Stomach (tissue), 9 donors: ENCODE measurements around the gene HK1. TPM values are rescaled to one million over a fixed set of nuclear protein-coding genes. Genes with fewer than 3 reads are reported as not detected.
"Not testable (repeated sequence)": the region's sequence is repeated elsewhere in the genome, so short reads cannot be mapped to it uniquely, and the experiment has no call there.

Experiments
- DNase-seq, 2 donors: peaks; one replicate each; pipeline versions ENCODE4 v3.0.0 to v3.0.0-alpha.2; 2013 to 2019
- H3K27ac ChIP-seq, 5 donors: fragments of 200-600 bp in 4 of 5; sonication (generic) in 4 of 5; one replicate each; pipeline ENCODE4 v1.5.1; 2013 to 2019; ENCODE audit warnings: mild to moderate bottlenecking in 1 of 5, moderate library complexity in 1 of 5
- H3K27me3 ChIP-seq, 3 donors: fragments of 200-600 bp; sonication (generic); one replicate each; pipeline ENCODE4 v1.5.1; 2017 to 2019; ENCODE audit warnings: mixed run types in 1 of 3
- H3K36me3 ChIP-seq, 4 donors: fragments of 200-600 bp; sonication (generic); 1 replicate in 3 of 4; 2 replicates in 1 of 4; pipeline ENCODE4 v1.5.1; 2016 to 2019
- H3K4me1 ChIP-seq, 4 donors: fragments of 200-600 bp; sonication (generic); one replicate each; pipeline ENCODE4 v1.5.1; 2016 to 2019
- H3K4me3 ChIP-seq, 4 donors: fragments of 200-600 bp; sonication (generic) in 3 of 4; one replicate each; pipeline ENCODE4 v1.5.1; 2016 to 2019; ENCODE audit warnings: mild to moderate bottlenecking in 1 of 4
- H3K9me3 ChIP-seq, 4 donors: fragments of 200-600 bp; sonication (generic); one replicate each; pipeline ENCODE4 v1.5.1; 2016 to 2019
- EP300 ChIP-seq: sonication (generic); formaldehyde crosslinking; IDR thresholded peaks from one replicate; pipeline ENCODE4 v1.6.1; 2017; ENCODE audit warnings: antibody characterized with exemption
- POLR2A ChIP-seq, 4 donors: fragments of 450-650 bp; IDR thresholded peaks; one replicate each; pipeline ENCODE4 v1.6.1; 2016; ENCODE audit warnings: antibody characterized with exemption in 4 of 4, control low read depth in 2 of 4, mild to moderate bottlenecking in 1 of 4, moderate library complexity in 1 of 4
- POLR2AphosphoS5 ChIP-seq, 3 donors: sonication (generic); formaldehyde crosslinking; IDR thresholded peaks; one replicate each; pipeline ENCODE4 v1.6.1; 2016; ENCODE audit warnings: antibody characterized with exemption in 3 of 3
- WGBS, 5 donors: extraction: QIAGEN DNeasy Blood & Tissue Kit in 3 of 5; methylation state at CpG; one replicate each; pipeline versions ENCODE4 v1.1.5 to v1.1.7; 2013 to 2018; 5-methylcytosine and 5-hydroxymethylcytosine counted together
- intact Hi-C: fragments of 100-400 bp; cut with DNase I; formaldehyde crosslinking; loops from one replicate; pipeline ENCODE4 v1.15.1; 2023; ENCODE audit warnings: low total_unique reads
- polyA plus RNA-seq, 3 donors: library from polyadenylated mRNA; stranded (reverse); fragments of 200-250 nt; gene quantifications; one replicate each; pipeline ENCODE4 v1.2.3, GENCODE V29; 2013
- total RNA-seq, 5 donors: library from RNA; depleted of rRNA; stranded (reverse); fragments of >200 nt; gene quantifications; one replicate each; pipeline versions ENCODE4 v1.1.0 to v1.2.3, GENCODE V29; 2014 to 2016
- TF ChIP-seq, protein P1 (sequence below), 7 experiments: fragments of 450-650 bp in 4 of 7; fragments of 200-600 bp in 3 of 7; sonication (generic) in 3 of 7; IDR thresholded peaks; one replicate each; pipeline ENCODE4 v1.5.1; 2016 to 2019; ENCODE audit warnings: antibody characterized with exemption in 7 of 7, control low read depth in 2 of 7, mild to moderate bottlenecking in 1 of 7
- donor health status: healthy with polysubstance abuse.
- donor health status: Bipolar disorder and iron deficiency.
- donor health status: healthy.

Gene HK1
- total and polyA plus RNA-seq, 8 donors, result 32.7 to 60.9 (median 50.8) TPM

GRCh38 chr10:69332278-69333010 lies 54.1 kb downstream of the HK1 start:
- H3K4me1 ChIP-seq, result peaks cover 63 to 100% (median 90%) of the 10 kb centered on the region in 4 donors
- WGBS, 5 donors, result 54 to 81% (median 60%) methylated on average over 9 of the region's 9 CpGs

DNA sequence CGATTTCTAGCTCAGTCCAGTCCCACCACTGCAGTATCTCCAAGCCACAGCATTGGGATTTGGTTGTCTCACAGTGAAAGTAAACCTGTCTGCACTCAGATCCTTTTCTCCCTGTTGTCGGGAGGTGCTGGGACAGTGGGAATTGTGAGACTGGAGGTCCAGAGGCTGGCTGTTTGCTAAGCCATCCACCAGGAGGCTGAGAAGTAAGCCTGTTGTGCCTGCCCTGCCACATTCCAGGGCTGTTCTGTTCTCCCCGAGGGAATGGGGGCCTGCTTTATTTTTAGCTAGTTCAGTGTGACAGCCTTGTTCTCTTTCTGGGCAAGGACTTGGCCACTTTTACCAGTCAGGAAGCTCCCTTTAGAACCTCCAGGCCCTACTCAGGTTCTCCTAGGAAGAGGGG lies 54.9 kb downstream of the HK1 start:
- H3K27me3 ChIP-seq, result no peaks in the 10 kb centered on the region
- peak; percentile 84 for DNase-seq
- H3K36me3 ChIP-seq, result peaks cover 0 to 21% (median 0%) of the 10 kb centered on the region in 4 donors
- no peaks in the 10 kb centered on the region for H3K9me3 ChIP-seq
- peaks cover 63 to 100% (median 90%) of the 10 kb centered on the region in 4 donors for H3K4me1 ChIP-seq
- intact Hi-C loops, result no loop called here
- H3K27ac ChIP-seq, result peak overlapping the region; percentile 66 to 86 (median 79)
- TF ChIP-seq, protein P1, sequence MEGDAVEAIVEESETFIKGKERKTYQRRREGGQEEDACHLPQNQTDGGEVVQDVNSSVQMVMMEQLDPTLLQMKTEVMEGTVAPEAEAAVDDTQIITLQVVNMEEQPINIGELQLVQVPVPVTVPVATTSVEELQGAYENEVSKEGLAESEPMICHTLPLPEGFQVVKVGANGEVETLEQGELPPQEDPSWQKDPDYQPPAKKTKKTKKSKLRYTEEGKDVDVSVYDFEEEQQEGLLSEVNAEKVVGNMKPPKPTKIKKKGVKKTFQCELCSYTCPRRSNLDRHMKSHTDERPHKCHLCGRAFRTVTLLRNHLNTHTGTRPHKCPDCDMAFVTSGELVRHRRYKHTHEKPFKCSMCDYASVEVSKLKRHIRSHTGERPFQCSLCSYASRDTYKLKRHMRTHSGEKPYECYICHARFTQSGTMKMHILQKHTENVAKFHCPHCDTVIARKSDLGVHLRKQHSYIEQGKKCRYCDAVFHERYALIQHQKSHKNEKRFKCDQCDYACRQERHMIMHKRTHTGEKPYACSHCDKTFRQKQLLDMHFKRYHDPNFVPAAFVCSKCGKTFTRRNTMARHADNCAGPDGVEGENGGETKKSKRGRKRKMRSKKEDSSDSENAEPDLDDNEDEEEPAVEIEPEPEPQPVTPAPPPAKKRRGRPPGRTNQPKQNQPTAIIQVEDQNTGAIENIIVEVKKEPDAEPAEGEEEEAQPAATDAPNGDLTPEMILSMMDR (IDR thresholded peaks at IDR 0.05), result peak in 4 of 7 experiments; percentile 21 to 54 (median 31)
- TF ChIP-seq POLR2A (IDR thresholded peaks at IDR 0.05), result no peak
- peak; percentile 42 to 69 (median 64) for TF ChIP-seq POLR2AphosphoS5 (IDR thresholded peaks at IDR 0.05)
- no peak for TF ChIP-seq EP300
- 23 to 35% (median 28%) methylated on average over 2 to 3 of the region's 3 CpGs for WGBS, 5 donors
- H3K4me3 ChIP-seq, result peak overlapping the region in 1 of 4 donors; percentile 4

More at GRCh38 chr10:69332278-69333010, 54.1 kb downstream of the HK1 start:
- H3K27me3 ChIP-seq, result no peaks in the 10 kb centered on the region
- peak; percentile 37 to 54 for DNase-seq
- TF ChIP-seq POLR2A (IDR thresholded peaks at IDR 0.05) (no peak), EP300 (no peak), POLR2AphosphoS5 (IDR thresholded peaks at IDR 0.05) (peak in 1 of 3 donors; percentile 30)
- TF ChIP-seq, protein P1 (IDR thresholded peaks at IDR 0.05), result no peak
- H3K9me3 ChIP-seq, result no peaks in the 10 kb centered on the region
- peaks cover 0 to 21% (median 0%) of the 10 kb centered on the region in 4 donors for H3K36me3 ChIP-seq
- H3K4me3 ChIP-seq, result peak overlapping the region in 2 of 4 donors; percentile 4 to 5
- intact Hi-C loops, result no loop called here
- H3K27ac ChIP-seq, result peak overlapping the region; percentile 66 to 86 (median 79)

GRCh38 chr10:69333865-69334301 lies 55.6 kb downstream of the HK1 start:
- peak overlapping the region in 1 of 4 donors; percentile 4 for H3K4me3 ChIP-seq
- peaks cover 64 to 100% (median 90%) of the 10 kb centered on the region in 4 donors for H3K4me1 ChIP-seq
- DNase-seq, intact Hi-C loops, H3K27me3 ChIP-seq, H3K9me3 ChIP-seq: not testable (repeated sequence)
- WGBS, 5 donors, result 91 to 95% (median 92%) methylated on average over 7 to 9 of the region's 9 CpGs
- H3K27ac ChIP-seq, result peak overlapping the region; percentile 66 to 86 (median 79)
- peaks cover 0 to 21% (median 0%) of the 10 kb centered on the region in 4 donors for H3K36me3 ChIP-seq

- H3K4me3 ChIP-seq, result peak overlapping the region in 2 of 4 donors; percentile 3 to 6
- peak in 1 of 2 donors; percentile 55 for DNase-seq
- H3K27ac ChIP-seq, result peak overlapping the region; percentile 6 to 86 (median 79)
- peaks cover 70 to 100% (median 89%) of the 10 kb centered on the region in 4 donors for H3K4me1 ChIP-seq
- no peaks in the 10 kb centered on the region for H3K9me3 ChIP-seq
- no peaks in the 10 kb centered on the region for H3K27me3 ChIP-seq
- 54 to 71% (median 61%) methylated on average over 13 to 19 of the region's 19 CpGs for WGBS, 5 donors
- intact Hi-C loops, result no loop called here
- no peak for TF ChIP-seq POLR2AphosphoS5 (IDR thresholded peaks at IDR 0.05)
- no peak for TF ChIP-seq EP300
- TF ChIP-seq, protein P1 (IDR thresholded peaks at IDR 0.05), result no peak
- no peak for TF ChIP-seq POLR2A (IDR thresholded peaks at IDR 0.05)
- H3K36me3 ChIP-seq, result peaks cover 0 to 18% (median 0%) of the 10 kb centered on the region in 4 donors
Measured at GRCh38 chr10:69334302-69335062, 56.2 kb downstream of the HK1 start.
